HG03575 (cell line): ENCODE results near the gene RCOR3.
A peak's percentile ranks its signal among the peaks of the same experiment; 100 is the strongest.
"Not testable (repeated sequence)": the region's sequence is repeated elsewhere in the genome, so short reads cannot be mapped to it uniquely, and the experiment has no call there.

Experiments
- ATAC-seq: cut with Tn5 transposase; IDR thresholded peaks from one replicate; pipeline ENCODE4 v1.9.1; 2021; ENCODE audit not compliant: unreplicated experiment, insufficient number of reproducible peaks, low FRiP score; ENCODE audit errors: extremely low read depth

The RCOR3 gene

DNA sequence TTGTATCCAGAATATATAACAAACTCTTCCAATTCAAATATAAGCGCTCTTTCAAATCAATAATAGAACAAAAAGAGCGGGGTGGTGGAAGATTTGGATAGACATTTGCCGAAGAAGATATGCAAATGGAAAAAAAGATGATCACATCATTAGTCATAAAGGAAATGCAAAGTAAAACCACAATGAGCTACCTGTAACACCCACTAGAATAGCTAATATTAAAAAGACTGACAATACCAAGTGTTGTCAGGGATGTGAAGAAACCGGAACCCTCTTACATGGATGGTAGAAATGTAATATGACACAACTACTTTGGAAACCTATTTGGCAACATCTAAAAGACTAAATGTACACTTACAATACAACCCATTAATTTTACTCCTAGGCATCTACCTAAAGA lies 61.8 kb downstream of the RCOR3 start:
- no peak for ATAC-seq

DNA sequence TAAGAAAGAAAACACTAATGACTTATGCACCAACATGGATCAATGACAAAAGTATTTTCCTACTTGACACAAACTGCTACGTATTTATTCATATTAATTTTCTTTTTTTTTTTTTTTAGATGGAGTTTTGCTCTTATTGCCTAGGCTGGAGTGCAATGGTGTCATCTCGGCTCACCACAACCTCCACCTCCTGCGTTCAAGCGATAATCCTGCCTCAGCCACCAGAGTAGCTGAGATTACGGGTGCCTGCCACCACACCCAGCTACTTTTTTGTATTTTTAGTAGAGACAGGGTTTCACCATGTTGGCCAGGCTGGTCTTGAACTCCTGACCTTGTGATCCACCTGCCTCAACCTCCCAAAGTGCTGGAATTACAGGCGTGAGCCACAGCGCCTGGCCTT lies 62.5 kb downstream of the RCOR3 start:
- not testable (repeated sequence) for ATAC-seq

DNA sequence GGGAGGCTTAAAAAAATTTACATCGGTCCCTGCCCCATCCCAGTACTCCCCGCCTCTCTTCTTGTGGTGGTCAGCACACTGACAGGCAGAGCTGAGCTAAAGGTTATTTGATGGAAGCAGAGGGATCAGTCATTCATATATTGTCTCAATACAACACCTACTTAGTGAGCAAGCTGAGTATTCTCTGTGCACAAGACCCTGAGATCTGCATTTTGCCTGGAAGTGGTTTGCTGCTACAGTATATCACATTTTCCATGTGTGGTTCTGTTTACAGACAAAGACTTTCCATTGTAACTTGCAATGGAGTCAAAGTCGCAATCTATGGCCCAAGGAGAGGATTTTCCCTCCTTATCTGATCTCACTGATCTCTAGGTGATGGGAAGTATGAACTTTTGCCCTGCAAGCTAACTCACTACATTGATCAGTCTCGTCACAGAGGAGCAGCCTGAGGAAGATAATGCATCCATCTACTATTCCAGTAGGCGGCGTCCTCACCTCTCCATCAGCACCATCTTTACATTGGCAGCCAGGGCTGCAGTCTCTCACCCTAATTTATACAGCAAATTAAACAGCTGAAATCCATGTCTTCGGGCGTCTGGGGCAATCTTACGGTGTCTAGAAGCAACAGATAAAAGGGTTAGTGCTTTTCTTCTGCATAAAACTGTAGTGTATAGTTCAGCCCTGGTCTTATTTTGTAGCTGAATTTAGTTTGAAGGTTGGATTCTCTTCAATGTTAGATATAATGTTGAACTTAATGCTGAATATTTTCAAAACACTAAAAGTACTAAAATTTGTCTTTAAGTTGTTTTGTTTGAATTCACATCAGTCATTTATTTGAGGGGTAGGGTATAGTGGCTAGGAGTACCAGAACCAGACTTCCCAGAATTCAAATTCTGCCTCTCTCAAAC lies 64.2 kb downstream of the RCOR3 start:
- ATAC-seq = peak; percentile 54

DNA sequence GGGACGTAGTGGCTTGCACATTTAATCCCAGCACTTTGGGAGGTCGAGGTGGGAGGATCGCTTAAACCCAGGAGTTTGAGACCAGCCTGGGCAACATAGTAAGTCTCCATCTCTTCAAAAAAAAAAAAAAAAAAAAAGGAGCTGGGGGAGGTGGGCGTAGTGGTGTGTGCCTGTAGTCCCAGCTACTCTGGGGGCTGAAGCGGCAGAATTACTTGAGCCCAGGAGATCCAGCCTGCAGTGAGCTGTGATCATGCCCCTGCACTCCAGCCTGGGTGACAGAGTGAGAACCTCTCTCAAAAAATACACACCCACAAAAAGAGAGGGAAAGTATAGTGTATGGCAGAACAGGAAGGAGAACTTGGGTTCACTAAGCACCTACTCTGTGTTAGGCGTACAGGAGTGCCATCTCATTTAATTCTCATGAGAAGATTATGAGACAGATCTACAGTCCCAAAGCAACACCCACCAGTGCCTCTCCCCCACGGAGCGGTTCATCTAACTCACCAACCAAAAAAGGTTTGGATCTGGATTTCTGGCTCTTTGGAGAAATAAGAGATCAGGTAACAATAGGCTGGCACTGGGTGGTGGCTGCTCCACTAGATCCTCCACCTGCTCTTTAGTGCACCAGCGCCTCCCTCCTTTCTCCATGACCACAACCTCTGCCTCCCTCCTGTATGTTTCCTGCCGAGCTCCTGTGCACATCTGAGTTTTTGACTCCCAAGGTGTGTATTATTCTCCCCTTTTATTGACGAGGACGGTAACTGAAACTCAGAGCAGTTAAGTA lies 66.0 kb downstream of the RCOR3 start:
- no peak for ATAC-seq

DNA sequence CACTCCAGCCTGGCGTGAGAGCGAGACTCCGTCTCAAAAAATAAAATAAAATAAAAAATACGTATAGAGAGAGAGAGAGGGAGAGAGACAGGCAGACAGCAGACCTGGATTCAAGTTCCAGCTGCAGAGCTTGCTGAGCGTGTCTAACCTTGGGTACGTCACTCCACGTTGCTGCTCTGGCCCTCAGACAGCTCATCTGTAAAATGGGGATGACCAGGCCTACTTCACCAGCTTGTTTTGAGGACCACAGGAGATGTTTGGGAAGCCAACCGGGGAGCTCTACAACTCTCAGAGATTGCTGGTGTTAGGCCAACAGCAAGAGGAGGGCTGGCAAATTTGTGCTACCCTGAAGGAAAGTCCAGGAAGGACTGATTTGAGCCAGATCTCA lies 67.0 kb downstream of the RCOR3 start:
- ATAC-seq = no peak

DNA sequence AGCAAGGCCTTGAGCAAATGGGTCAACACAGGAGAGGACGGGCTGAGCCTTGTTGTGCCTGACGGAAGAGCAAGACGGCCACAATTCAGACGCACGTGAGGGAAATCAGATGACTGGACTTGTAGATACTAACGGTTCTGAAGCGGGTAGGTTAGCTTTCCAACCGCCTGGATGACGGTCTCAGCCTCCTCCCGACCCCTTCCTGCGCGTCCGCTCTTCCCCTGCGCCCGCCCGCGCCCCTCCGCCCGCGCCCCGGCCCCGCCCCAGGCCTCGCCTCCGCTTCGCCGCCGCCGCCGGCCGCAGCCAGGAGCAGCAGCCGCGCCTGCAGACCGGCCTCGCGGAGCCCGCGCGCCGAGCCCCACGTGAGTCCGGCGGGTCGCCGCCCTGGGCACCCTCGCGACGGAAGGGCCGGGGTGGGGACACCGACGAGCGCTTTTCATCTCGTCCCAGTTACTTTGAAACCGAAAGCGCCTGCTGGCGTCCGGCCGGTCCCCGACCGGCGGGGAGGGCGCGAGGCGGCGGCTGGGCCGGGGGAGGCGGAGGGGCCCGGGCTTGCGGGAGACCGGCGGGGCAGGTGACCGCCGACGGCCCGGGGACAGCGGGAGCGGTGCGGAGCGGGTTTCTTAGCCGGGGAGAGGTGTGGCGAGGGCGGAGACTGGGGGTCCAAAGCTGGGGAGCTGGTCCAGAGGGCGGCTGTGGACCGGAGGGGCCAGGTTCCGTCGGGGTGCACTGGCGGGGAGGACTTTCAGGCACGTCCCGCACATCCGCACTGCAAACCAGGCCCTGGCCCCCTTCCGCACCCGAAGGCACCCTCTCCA lies 67.6 kb downstream of the RCOR3 start, which contains the start of gene TRAF5:
Gene TRAF5, plus strand, starts transcription at position 306 of the 818 bp plus-strand sequence. CDS start 26,407 bp downstream, outside the sequence.
- no peak for ATAC-seq

DNA sequence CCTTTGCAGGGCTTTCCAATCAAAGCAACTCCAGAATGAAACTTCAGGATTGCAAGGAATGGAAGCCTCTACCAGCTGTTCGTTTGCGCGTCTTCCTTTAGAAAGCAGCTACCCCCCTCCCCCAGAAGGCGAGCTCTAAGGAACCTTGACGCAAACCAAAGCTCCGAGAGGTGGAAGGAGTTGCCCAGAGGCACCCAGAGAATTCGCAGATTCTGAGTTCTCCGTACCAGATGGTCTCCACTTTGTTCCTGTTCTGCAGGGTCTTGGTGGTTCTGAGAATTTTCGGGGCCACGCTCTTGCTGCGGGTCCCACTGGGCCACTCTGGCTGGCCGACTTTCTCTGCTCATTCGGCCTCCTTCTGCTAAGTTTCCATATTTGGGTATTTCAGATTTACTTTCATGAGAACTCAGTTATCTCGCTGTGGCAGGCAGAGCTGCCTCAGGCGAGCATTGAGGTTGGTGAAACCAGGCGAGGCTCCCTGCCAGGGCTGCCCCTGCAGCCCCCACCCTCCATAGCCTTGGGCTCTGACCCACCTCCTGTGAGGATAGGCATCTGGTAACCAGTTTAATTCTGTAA lies 68.3 kb downstream of the RCOR3 start:
- no peak for ATAC-seq

DNA sequence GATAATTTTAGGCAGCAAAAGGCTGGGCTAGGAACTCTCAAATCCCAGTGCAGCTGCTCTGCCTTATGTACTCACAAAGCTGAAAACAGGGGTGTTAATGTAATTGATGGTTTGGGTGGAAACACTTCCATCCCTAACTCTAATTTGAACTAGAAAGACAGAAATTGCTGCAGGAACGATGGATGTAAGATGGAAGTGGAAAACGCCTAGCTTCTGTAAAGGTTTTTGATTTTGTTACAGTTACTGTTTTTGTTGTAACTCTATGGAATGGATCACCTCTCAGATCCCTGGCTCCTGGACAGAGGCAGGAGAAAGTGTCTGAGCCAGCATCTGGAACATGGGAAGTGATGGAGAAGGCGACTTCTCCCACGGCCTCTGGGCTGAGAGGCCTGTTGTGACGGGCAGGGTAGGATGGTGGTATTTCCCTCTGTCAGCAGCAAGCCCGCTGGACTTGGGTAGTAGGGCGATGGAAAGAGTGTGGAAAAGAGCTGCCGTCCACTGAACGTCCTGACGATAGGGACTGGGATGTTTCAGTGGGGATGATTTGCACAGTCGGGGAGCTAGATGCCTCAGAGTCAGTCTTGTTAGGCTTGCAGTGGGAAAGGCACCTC lies 69.0 kb downstream of the RCOR3 start:
- ATAC-seq = no peak

DNA sequence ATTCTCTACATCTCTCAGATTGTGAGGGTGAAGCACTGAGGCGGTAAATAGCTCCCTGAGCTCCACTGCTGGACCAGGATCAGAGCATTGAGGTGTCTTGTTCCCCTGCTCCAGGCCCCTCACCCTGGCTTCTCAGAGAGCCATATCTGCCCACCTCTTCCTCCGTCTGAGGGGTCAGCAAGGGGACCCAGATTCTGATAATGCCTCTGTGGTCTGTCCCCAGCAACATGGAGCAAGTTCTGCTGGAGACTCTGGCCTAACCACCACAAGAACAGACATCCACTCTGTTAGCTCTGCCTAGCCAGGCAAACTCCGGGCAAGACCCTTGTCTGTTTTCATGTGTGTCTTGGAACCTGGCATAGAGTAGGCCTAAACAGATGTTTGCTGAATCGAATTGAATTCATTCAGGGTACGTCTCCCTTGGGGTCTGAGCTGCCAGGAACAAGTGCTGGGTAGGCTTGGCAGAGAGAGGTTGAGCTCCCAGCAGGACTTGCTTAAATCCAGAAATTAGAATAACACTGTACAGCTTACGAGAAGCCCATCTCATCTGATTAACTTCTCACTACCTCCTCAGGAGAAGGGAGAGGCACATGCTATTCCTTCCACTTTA lies 69.8 kb downstream of the RCOR3 start:
- no peak for ATAC-seq

DNA sequence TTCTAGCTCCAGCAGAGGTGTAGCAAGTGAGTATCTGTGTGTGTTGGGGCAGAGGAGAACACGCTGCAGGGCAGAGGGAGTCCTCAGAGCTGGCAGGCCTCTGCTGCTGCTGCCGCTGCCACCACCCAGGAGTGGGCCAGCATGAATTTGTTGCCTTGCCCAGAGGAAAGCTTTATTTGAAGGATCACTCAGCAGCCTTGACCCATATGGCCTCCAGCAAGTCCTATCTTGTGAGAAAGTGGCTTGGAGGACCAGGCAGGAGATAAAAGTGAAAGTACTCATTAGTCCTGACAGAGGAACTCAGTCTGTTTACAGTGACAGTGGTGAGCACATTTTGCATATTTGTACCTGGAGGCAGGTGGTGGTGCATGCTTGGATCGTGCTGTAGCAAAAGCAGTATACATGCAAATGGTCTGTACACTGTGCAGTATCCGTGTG lies 70.6 kb downstream of the RCOR3 start:
- peak; percentile 42 for ATAC-seq

DNA sequence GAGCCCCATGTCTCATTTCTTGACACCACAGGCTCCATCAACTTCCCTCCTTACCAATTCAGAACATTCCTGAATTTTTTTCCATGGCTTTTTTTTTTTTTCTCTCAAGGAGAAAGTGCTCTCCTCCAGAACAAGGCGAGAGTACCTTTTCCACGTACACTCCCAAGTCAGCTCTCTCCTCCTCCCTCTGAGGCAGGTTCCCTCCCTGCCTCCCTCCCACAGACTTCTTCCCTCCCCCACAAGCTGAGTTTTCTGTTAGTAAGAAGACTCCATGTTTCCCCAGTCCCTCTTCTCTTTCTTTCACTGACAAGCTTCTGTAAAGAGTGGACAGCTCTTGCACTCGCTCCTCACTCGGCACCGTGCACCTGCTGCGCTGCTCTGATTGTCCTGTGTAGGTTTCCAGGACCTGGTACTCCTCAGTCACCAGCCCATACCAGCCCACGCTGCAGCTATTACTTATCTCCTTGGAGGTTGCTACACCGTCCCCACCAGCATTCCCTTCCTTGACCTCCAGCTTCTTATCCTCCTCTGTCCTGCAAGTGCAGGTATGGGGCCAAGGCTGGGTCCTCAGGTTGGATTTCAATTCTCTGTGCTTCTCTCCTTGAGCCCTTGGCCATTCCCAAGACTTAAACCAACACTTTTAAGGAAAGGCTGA lies 71.2 kb downstream of the RCOR3 start:
- ATAC-seq = no peak

DNA sequence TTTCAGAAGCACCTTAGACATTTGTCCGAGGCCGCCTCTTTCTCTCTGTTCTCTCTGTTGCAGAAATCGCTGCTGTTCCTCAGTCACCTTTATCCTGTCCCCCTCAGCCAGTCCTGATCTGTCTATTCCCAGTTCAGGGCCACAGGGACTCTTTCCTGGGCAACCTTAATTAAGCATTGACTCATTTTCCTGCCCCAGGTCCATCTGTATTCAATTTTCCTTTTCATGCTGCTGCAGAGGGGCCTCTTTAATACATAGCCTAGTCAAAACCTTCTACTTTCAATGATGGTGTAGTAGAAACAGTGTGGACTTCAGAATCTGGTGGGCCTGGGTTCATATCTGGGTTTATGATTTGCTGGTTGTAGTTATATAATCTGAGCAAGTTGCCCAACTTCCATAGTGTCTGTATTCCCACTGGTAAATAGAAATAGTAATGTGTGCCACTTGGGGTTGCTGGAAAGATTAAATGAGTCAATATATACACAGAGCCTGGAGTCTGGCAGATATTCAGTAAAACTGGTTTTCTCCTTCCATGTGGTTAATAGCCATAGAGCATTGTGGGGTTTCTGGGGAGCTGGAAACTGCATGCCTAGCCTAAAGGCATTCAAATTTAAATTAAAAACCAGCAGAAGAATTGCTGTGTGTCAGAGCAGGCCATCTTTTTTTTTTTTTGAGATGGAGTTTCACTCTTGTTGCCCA lies 72.0 kb downstream of the RCOR3 start:
- no peak for ATAC-seq

DNA sequence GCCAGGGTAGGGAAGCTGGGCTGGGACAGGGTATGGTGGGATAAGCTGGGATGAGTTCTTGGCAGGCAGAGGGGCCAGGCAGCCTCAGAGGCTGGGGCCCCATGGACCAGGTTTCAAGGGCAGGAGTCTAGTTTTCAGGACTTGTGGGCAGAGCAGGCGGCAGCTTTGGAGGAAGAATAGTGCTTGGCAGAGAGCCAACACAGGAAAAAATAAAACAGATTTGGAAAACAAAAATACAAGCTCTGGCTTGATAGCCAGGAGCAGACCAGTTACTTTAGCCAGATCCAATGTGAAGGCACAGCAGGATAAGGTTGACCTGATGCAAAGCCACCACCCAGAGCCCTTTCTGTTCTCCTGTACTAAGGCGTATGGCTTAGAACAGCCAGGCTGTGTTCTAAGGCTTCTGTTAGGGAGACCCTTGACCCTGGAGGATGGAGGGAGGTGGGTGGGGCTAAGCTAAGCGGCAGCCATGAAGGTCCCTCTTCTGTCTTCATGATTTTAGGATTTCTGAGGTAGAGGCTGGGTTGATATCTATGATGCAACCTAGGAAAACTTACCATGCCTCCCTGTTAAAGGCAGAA lies 73.0 kb downstream of the RCOR3 start:
- no peak for ATAC-seq

DNA sequence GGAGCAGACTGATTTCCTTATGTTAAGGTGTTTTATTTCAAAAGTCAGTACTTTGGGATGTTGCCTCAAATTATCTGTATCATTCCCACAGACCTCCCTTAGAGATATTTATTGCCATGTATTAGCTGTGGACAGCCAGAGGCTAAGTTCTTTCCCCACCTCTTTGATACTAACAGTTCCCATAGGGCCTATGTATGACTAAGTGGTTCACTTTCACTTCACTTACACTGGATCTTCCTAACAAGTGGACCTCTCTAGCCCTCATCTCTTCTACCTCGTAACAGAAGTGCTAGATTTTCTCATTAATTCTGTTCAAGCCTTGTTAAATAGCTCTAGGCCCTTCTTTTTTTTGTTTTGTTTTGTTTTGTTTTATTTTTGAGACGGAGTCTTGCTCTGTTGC lies 73.7 kb downstream of the RCOR3 start:
- ATAC-seq = no peak

DNA sequence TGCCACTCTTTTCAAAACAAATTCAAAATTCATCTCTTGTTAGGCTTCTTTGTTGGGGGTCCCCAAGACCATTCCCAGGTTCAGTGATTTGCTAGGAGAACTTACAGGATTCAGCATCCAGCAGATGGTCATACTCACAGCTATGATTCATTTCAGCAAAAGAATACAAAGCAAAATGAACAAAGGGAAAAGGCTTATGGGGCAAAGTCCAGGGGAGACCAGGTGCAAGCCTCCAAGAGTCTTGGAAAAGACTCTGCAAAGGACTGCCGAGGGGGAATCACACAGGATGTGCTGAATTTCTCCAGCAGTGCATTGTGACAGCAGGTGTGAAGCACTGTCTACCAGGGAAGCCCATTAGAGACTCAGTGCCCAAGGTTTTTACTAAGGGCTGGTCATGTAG lies 74.7 kb downstream of the RCOR3 start:
- ATAC-seq = no peak

DNA sequence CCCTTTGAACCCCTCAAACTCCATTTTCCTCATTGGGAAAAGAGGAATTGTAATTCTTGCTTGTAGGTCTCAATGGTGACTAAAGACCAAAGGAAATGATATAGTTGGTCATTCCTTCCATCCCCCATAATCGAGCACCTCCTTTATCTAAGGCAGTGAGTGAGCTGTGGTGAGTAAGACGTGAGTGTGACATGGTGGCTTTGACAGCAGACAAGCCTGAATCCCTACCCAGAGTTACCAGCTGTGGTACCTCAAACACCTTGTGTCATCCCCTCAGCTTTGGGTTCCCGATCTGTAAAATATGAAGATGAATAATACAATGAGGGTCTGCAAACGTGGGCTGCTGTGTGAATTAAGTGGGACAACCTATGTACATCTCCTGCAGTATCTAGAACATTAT lies 75.8 kb downstream of the RCOR3 start:
- ATAC-seq = no peak
